MCF 10A (cell line): ENCODE data around the gene TEX51. TPM values are rescaled to one million over a fixed set of nuclear protein-coding genes. Genes with fewer than 3 reads are reported as not detected.

Source experiments
- BruUV-seq: library from RNA; stranded (reverse); fragments of 400-500 nt; replicated peaks from 2 replicates; lab custom pipeline; 2021; lab: Mats Ljungman, UMichigan
- CTCF ChIA-PET: fragments of 300-600 bp; sonication (Branson Sonifier 250); formaldehyde crosslinking; extraction: SDS; loops from one replicate; lab custom pipeline; 2021; ENCODE audit warnings: antibody characterized with exemption, inconsistent platforms; lab: Yijun Ruan, JAX
- POLR2A ChIA-PET: fragments of 300-600, 350-650 bp; sonication (Branson Sonifier 250); formaldehyde crosslinking; extraction: SDS; loops from one replicate; lab custom pipeline; 2020; ENCODE audit warnings: antibody characterized with exemption, inconsistent platforms; lab: Yijun Ruan, JAX
- DNase-seq: peaks from one replicate; pipeline ENCODE4 v3.0.0-alpha.2; 2018; ENCODE audit not compliant: unreplicated experiment
- H3K27ac Mint-ChIP-seq: one replicate; pipeline ENCODE4 v1.8.0; 2022; ENCODE audit warnings: mild to moderate bottlenecking, low read depth, mixed read lengths; ENCODE audit not compliant: unreplicated experiment
- H3K27me3 Mint-ChIP-seq: one replicate; pipeline ENCODE4 v1.8.0; 2022; ENCODE audit warnings: mixed read lengths; ENCODE audit not compliant: insufficient read depth, unreplicated experiment
- H3K36me3 Mint-ChIP-seq: one replicate; pipeline ENCODE4 v1.8.0; 2022; ENCODE audit warnings: mild to moderate bottlenecking, moderate library complexity, mixed read lengths; ENCODE audit not compliant: insufficient read depth, unreplicated experiment
- H3K4me1 Mint-ChIP-seq: one replicate; pipeline ENCODE4 v1.8.0; 2022; ENCODE audit warnings: mixed read lengths; ENCODE audit not compliant: insufficient read depth, unreplicated experiment
- H3K4me3 Mint-ChIP-seq: one replicate; pipeline ENCODE4 v1.8.0; 2022; ENCODE audit warnings: mild to moderate bottlenecking, moderate library complexity, mixed read lengths; ENCODE audit not compliant: unreplicated experiment
- H3K9me3 Mint-ChIP-seq: one replicate; pipeline ENCODE4 v1.8.0; 2022; ENCODE audit warnings: mixed read lengths; ENCODE audit not compliant: unreplicated experiment
- intact Hi-C: fragments of 100-400 bp; cut with micrococcal nuclease; formaldehyde crosslinking; loops from 2 replicates; pipeline ENCODE4 v1.14.1; 2022
- total RNA-seq: library from RNA; stranded (reverse); gene quantifications from 2 replicates; pipeline ENCODE4 v1.2.3, GENCODE V29; 2022
- TF ChIP-seq, protein P1 (sequence below): fragments of 200-600 bp; IDR thresholded peaks from one replicate; pipeline ENCODE4 v1.8.0; 2022; ENCODE audit warnings: antibody characterized with exemption, mild to moderate bottlenecking; ENCODE audit not compliant: unreplicated experiment

TEX51 gene
- total RNA-seq, 1 experiment from 2014 or later: not detected

DNA sequence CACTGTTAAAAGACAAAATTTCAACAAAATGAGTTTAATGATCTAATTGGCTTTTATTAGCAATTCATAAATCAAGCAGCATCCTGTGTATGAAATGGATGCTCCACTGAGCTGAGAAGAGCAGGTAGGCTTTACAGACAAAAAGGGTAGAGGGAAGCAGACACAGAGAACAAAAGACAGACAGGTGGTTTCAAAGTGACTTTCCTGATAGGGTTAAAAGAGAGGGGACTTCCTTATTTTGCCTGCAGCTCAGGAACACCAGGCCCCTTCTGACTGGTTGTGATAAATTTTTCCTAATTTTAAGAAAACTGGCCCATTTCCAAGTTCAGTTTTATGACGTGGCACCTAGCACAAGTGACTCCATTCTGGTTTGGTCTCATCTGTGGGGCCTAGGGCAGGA lies 11.9 kb downstream of the TEX51 start:
- ChIA-PET CTCF (interaction anchor here (0.6 kb wide), 1 partner anchor 1844 kb away, joined by 3 read pairs; no protein-coding TSS in a partner anchor), POLR2A (no interaction called here)
- no TSS peak for BruUV-seq
- Mint-ChIP-seq H3K36me3 (no peaks in the 10 kb centered on the region), H3K4me3 (no peak overlapping the region), H3K9me3 (no peaks in the 10 kb centered on the region), H3K27me3 (peaks cover 25% of the 10 kb centered on the region), H3K27ac (no peak overlapping the region), H3K4me1 (peaks cover 5% of the 10 kb centered on the region)
- intact Hi-C loops: no loop called here
- DNase-seq: no peak
- TF ChIP-seq, protein P1, sequence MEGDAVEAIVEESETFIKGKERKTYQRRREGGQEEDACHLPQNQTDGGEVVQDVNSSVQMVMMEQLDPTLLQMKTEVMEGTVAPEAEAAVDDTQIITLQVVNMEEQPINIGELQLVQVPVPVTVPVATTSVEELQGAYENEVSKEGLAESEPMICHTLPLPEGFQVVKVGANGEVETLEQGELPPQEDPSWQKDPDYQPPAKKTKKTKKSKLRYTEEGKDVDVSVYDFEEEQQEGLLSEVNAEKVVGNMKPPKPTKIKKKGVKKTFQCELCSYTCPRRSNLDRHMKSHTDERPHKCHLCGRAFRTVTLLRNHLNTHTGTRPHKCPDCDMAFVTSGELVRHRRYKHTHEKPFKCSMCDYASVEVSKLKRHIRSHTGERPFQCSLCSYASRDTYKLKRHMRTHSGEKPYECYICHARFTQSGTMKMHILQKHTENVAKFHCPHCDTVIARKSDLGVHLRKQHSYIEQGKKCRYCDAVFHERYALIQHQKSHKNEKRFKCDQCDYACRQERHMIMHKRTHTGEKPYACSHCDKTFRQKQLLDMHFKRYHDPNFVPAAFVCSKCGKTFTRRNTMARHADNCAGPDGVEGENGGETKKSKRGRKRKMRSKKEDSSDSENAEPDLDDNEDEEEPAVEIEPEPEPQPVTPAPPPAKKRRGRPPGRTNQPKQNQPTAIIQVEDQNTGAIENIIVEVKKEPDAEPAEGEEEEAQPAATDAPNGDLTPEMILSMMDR: no peak

DNA sequence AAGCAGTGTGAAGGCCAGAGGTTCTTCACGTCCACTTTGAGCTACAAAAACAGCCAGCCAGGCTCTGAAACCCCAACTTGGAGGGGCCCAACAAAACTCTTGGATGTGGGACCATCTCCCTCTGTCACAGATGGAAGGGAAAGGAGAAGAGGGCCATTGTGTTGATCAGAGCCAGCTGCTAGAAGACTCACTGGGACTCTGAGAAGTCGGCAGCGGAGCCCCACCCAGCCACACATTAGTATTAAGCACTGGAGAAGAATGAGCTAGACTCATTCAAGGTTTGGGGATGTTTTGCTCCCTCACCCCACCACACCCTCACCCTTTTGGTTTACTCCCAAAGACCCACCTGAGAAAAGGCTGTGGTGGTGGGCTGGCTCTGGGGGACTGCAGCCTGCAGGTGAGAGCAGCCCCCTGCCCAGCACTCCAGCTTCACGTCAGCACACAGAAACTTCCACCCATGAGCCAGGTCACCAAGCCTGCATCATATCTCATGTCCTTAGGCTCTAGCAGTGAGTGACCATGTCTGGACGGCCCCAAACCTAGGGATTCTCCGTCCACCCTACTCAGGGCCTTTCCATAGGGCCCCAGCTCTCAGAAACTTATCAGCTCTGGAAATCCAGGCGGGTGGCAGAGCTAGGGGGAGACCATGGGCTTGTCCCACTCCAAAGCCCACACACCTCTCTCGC lies 12.6 kb downstream of the TEX51 start:
- H3K9me3 Mint-ChIP-seq: no peaks in the 10 kb centered on the region
- H3K36me3 Mint-ChIP-seq: no peaks in the 10 kb centered on the region
- TF ChIP-seq, protein P1: no peak
- POLR2A ChIA-PET: no interaction called here
- no peak for DNase-seq
- BruUV-seq: no TSS peak
- no peak overlapping the region for H3K4me3 Mint-ChIP-seq
- CTCF ChIA-PET: no interaction called here
- peaks cover 5% of the 10 kb centered on the region for H3K4me1 Mint-ChIP-seq
- intact Hi-C loops: no loop called here
- H3K27ac Mint-ChIP-seq: no peak overlapping the region
- peaks cover 19% of the 10 kb centered on the region for H3K27me3 Mint-ChIP-seq

DNA sequence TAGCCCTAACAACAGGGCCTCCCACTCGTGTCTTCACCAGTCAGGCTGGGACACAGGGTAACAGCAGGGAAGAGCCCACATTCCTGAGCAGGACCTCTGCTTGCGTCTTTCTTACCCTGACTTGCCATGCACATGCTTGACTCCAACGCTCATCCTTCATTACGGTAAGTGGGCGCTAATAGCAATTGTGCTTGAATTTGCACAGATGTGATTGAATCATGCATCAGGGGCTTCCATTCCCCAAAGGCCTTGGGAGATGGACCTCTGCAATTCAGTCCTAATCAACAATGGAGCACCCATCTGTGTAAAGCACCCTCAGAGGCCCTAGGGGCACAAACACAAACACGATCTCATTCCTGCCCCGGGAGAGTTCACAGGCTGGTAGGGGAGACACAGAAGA lies 13.5 kb downstream of the TEX51 start:
- Mint-ChIP-seq H3K4me1 (peaks cover 2% of the 10 kb centered on the region), H3K27me3 (peaks cover 9% of the 10 kb centered on the region), H3K36me3 (no peaks in the 10 kb centered on the region), H3K27ac (no peak overlapping the region), H3K4me3 (no peak overlapping the region), H3K9me3 (no peaks in the 10 kb centered on the region)
- ChIA-PET CTCF (no interaction called here), POLR2A (no interaction called here)
- intact Hi-C loops: no loop called here
- TF ChIP-seq, protein P1: no peak
- no peak for DNase-seq
- no TSS peak for BruUV-seq

DNA sequence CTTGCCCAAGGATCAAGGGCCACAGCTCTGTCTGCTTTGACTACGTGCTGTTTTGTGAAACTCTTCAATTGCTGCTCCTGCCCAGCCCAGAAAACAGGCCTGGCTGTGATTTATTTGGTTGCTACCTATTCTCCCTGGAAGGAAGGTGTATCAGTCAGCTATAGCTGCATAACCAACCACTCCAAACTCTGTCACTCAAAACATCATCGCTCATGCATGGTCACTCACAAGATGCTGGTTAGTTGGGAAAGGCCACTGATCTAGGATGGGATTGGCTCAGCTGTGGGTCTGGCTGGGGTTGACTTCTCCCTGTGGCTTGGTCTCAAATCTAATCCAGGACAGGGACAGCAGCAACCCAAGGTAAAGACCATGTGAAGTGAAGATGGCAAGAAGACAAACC lies 14.6 kb downstream of the TEX51 start:
- CTCF ChIA-PET: no interaction called here
- POLR2A ChIA-PET: interaction anchor here (1.0 kb wide), 1 partner anchor 100 kb away, joined by 4 read pairs; no protein-coding TSS in a partner anchor
- no peak for DNase-seq
- Mint-ChIP-seq H3K27me3 (no peaks in the 10 kb centered on the region), H3K36me3 (no peaks in the 10 kb centered on the region), H3K4me1 (no peaks in the 10 kb centered on the region), H3K9me3 (no peaks in the 10 kb centered on the region), H3K27ac (no peak overlapping the region), H3K4me3 (no peak overlapping the region)
- intact Hi-C loops: no loop called here
- no TSS peak for BruUV-seq
- TF ChIP-seq, protein P1: no peak
